Hematopoietic multipotent progenitor cell treated with erythropoietin and hydrocortisone succinate and interleukin-3 and kit ligand, for 8 days (in vitro differentiated cells): ENCODE measurements around the gene DMBX1.
A peak's percentile ranks its signal among the peaks of the same experiment; 100 is the strongest.

Source experiments
- DNase-seq: peaks from one replicate; pipeline ENCODE4 v3.0.0-alpha.2; 2015

The DMBX1 gene

DNA sequence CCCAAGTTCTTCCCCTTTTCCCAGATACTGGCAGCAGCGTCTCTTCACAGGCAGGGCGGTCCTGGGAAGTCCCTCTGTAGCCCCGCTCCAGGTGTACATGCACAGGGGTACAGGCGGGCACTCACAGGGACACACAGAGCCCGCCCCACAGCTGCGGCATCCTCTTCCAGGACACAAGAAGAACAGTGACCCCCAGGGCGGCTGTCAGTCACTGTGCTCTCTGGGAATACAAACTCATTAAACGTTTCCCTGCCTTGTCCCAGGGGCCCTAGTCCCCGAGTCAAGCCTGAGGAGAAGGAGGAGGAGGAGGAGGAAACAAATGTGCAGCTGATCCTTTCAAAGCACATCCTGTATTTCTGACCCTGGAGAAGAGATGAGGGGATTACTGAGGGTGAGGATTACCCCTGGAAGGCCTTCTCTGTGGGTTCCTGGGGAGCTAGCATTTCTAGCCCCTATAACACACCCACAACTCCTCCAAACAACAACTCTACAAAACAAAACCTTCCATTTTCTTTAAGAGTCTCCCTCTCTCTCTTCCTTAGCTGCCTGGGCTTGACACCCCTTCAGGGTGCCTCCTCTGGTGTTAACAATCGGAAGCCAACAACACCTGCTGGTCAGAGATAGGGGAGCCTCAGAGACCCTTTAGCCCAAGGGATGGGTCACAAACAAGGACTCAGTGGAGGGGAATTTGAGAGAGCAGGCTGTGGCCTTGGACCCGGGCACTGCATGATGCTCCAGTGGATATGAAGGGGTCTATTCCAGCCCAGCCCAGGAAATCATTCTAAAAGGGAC, 28.4 kb upstream of the DMBX1 start:
- DNase-seq, result no peak

DNA sequence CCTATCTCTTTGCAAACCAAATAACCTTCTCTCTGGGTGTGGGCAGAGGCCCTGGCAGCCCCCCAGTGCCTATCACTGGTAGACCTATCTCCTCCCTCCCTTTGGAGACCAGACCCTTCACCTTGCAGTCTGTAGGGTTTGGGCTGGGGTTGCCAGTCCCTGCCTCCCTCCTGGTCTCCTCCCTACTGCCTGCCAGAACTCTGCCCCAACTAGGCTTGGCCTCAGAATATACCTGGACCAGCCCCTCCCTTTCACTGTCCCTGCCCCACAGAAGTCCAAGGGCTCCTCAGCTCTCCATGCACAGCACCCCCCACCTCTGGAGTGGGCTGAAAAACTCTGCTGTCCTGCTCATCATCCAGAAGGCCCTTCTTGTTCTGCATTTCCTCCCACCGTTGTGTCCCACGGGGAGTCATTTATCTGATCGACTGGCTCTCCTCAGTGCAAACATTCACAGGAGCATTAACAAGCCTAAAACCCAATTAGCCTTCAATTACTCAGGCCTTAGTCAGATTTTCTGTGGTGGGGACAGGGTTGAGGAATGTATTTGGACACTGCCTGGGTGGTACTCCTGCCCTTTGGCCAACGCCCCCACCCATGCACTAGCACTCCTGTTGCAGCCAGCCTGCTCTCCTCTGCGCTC, 27.7 kb upstream of the DMBX1 start:
- no peak for DNase-seq

DNA sequence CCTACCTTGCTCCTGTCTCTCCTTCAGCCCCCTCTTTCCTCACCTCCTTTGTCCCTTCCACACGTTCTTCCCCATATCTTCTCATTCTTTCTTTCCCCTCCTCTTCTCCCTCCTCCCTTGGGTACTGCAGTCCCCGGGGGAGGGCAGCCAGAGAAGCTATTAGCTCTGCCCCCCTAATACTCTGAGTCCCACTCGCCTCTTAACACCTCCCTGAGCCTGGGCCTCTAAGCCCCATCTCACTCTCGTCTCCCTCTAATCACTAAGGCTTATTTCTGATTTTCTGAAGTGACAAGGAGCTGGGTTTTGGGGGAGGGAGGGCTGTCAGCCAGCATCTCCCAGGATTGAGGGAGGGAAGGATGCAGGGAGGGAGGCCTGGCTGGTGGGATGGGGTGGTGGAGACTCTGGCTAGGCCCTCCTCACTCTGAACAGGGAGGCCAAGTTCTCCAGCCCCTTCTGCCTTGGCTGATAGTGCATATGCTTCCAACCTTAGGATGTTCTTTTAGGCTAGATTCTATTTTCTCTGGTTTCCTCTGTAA, 25.6 kb upstream of the DMBX1 start:
- DNase-seq, result no peak

DNA sequence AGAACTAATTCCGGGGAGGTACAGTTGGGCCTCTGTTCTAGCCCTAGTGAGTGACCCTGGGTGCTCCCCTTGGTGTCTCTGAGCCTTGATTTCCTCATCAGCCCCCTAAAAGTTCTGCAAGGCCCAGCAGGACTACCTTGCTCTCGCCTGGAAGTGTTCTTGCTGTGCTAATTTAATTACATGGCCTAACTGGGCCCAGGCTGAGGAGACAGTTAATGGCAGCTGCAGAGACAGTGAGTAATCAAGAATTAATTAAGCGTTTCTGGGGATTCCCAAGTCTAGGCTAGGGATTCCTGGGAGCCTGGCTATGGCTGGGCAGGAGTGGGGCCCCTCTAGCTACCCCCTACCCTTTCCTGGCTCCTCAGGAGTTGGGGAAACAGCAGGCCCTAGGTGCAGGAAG, 24.7 kb upstream of the DMBX1 start:
- DNase-seq, result no peak

DNA sequence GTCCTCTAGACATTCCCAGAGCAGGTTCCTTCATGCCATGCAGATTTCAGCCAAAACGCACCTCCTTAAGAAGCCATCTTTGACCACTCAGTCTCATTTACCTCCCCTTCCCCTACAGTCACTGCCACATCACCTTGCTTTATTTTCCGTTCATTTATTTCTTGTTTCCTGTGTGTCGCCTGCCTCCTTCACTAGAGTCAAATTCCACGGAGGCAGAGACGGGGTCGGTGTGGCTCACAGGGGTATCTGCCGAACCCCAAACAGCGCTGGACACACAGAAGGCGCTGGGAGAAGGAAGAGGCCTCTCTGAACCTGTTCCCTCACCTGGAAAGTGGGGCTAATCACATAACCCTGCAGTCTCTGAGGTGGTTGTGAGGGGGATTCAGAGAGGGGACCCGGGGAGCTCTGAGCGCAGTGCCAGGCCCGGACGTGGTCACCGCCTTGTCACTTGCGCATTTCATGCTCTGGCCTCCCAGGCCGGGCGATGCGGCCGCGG, 23.6 kb upstream of the DMBX1 start:
- DNase-seq, result no peak

DNA sequence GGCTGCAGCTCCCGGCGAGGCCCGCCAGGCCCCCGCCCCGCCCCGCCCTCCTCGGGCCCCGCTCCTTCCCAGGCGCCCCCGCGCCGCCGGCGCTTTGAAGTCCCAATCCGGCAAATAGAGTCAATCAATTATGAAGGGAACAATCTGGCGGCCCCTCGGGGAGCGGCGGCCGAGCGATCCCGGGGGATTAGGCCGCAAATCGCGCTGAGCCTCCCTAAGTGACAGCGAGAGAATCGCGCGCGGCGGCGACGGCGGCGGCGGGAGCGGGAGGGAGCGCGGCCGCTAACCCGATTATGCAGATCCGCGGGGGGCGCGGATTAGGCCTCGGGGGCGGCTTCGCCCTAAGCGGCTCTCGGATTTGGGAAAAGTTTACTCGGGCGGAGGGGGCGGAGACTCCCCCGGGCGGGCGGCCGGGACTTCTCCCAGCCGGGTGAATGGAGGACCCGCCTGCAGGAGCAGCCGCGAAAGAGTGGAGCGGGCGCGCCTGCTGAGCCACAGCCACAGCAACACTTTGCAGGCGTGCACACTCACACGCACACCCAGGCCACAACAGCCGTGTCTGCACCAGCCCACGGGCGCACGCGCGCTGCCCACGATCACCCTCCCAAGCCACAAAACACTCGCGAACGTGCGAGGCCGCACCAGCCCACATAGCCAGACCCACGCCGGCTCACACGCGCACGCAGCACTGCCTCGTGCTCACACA, 23.0 kb upstream of the DMBX1 start:
- DNase-seq, result no peak

DNA sequence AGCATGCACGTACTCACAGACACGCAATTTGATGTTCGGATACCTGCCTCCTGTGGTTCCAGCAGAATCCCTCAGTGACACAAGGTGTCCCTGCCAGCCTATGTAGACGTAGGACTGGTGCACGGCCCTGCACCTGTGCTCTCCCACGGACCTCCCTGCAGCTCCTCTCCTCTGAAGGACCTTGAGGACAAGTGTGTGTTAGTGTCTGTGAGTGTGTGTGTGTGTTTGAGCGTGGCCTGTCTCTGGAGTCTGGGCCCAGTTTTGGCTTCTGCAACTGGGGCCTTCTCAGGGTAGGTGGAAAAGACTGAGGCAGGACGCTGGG, 22.5 kb upstream of the DMBX1 start:
- DNase-seq, result no peak

DNA sequence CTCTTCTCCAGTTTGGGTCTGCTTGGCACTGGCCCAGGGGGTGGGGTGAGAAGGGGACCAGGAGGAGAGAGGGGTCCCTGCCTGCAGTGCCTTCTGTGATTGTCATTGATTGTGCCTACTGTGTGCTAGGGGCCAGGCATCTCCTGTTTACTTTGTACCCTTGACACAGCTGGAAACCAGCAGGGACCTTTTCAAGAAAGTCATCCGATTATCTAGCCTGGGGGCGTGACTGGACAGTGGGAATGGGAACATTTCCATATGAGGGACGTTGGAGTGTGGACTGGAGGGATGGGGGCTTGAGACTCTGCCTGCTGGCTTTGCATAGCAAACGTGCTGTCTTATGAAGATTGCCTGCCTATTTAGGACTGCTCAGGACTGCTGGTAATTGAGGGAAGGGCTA, 19.8 kb upstream of the DMBX1 start:
- DNase-seq, result no peak

DNA sequence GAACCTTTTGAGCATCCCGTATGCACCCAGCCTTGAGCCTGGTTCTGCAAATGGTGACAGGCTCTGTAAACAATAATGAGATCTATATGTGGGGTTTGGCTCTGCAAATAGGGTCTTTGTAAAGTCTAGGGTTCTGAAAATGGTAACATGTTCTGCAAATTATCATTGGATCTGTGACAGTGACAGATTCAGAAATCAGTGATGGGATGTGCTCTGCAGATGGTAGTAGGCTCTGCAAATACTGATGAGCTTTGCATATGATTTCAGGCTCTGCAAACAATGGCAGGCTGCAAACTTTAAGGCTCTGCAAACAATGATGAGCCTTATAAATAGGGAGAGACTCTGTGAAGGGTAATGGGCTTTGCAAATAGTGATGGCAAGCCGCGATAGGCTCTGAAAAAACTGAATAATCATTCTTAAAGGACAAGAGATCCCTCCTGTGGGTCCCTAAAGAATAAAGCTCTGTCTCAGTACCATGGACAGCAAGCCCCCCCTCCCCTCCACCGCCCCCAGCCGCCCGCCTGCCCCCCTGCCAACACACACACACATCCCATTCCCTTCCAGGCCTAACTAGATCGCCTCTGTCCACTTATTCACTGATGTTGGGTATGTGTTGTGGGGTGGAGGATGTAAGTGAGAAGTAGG, 17.7 kb upstream of the DMBX1 start:
- DNase-seq, result no peak

DNA sequence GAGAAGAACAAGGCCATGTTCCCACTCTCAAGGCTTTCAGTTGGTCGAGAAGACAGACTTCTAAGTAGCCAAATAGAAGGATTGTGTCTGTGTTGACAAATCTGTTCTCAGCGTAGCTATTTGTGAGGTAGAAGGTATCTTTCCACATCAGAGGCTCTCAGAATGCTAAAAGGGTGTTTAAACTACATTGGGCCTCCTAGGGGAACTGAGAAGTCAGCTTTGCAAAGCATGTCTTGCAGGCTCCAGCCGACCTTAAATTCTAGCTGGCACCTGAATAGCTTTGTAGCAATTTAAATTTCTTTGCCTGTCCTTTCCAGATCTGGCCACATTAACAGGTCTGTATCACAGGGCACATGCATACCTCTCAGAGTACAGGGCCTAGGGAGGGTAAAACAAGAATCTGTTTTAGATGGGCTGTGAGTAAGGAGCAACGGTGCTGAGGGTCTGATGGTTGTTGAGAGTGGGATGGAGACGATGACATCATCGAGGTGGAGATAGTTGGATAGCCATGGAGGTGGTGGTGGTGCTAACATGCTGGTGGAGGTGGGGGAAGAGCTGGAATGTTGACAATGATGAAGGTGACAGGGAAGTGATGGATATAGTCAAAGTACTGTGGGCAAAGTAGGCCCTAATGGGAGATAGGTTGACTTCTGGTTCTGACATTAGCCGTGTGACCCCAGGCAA, 17.0 kb upstream of the DMBX1 start:
- no peak for DNase-seq

DNA sequence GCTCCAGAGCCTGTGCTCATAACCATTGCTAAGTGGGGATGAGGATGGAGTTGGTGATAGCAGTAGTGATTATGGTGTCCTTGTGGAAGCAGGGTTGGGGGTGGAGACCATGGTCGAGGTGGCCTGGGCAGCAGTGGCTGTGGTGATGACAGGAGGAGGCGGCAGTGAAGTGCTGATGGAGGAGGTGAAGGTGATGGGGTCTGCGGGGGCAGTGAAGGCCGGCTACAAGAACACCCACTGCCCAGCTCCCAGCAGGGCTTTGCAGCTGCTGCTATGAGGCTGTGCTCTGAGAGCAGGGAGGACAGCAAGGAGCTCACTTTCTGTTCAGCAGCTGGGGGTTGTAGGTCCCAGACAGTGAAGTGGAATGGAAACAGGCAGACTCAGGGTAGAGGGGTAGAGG, 15.6 kb upstream of the DMBX1 start:
- DNase-seq, result no peak

DNA sequence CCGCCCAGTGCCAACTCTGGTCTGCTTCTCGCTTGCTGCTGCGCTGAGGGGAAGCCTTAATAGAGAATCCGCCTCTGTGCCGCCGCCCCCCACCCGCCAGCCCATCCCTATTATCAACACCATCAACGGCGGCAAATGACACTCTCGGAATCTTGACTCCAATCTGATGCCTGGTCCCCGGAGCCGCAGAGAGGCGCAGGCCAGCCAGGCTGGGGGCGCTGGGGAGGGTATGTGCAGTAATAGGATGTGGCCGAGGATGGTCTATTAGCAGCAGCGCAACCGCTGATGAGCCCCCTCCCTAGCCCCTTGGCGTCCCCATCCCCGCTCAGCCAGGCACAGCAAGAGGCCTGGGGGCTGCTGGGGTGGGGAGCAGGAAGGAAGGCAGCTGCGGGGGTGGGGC, 15.1 kb upstream of the DMBX1 start:
- no peak for DNase-seq

DNA sequence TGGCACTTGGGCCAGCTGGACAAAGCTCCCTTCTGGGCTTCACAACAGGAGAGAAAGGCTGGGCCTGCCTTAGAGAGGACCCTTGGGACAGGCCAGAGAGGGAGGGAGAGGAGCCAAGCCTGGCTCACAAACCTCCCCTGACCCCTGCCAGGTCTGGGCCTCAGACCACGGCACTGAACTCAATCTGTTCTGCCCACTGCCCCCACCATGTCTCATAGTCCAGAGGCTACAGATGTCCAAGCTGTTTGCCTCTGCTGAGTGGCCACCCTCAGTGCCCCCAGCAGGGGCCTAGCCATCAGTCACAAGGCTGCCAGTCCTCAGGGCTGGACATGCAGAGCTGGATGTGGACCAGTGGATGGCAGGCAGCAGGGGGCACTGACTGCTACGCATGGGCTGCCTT, 13.0 kb upstream of the DMBX1 start:
- DNase-seq, result no peak

DNA sequence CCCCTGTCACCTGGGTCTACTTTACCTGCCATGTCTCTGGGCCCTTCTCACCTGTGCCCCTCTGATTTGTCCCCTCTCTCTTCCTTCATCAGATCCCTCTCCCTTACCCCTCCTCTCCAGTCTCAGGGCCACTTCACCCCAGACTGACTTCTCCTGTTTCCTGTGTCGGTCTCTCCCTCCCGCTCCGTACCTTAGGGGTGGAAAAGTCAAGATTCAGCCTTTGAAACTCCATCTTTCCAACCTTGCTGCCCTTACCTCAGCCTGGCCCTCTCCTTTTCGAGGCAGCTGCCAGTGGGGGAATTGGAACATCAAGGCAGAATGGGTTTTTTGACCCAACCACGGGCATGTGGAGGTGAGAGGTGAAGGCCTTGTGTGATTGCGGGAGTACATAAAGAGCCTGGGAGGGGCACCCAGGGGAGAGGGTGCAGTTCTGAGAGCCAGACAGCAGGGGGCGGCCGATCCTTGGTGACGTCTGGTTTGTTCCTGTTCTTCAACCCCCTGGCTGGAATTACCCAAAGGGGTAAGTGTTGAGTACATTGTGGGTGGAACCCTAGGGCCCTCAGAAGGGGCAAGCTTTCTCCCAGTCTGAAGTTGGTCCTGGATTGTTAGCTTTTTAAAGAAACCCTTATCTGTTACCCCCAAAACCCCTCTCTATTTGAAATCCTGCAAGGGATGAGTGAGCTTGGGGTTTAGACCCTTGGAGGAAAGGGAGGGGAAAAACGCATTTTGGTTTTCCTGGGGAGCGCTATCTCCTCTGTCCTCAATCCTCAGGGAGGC, 12.3 kb upstream of the DMBX1 start:
- peak; percentile 81 for DNase-seq

DNA sequence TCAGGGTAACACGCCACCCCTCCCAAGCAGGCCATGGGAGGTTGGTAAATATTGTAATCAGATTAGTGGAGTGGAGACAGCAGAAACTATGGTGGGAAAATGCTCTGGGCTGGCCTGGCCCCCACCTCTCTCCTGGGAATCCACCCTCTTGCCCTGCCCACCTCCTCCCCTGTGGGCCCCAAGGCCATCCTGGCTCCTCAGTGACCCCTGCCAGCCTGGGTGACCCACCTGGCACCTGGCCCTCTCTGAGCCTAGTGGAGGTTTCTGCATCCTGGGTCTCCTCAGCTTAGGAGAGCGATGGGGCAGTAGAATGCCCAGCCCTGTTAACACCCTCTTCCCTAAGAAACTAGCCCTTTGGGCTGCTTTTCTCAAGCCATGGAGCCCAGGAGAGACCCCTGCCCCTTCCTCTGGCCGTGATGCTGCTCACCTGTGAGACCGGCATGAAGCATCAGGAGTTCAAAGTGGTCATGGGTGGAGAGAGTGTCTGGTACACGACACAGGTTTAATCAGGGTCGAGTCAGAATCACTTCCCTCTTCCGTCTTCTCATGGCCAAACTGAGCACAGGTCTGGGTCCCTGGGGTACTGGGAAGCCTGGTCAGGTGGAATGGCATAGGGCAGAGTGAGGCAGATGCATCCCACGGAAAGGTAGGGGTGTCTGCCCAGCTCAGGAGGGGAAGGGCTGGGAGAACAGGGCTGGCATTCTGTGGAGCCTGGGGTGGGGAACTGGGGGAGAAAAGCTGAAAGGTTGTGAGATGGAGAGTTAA, 10.7 kb upstream of the DMBX1 start:
- no peak for DNase-seq

DNA sequence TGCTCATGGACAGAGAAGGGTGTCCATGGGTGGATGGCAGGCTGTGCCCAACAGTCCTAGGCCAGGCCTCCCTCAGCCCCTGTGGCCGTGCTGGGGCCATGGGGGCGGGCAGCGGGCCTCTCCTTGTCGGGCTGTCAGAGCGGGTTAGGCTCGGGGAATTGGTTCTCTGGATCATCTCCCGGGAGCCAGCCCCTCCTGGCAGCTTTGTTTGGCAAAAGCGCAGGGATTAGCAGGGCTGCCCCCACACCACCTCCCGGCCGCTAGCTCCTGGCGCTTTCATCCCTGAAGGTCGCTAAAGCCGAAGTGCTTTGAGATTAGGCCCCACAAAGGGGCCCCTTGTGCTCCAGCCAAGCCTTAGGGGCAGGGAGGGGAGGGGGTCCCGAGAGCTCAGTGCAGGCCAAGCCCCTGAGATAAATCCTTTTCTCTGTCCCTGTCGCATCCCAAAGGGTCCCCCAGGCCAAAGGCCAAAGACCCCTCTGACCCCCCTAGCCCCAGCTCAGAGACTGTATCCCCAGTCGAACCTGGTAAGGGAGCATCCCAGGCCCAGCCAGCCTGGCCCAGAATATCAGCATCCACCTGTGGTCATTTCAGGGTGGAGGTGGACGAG, 9.8 kb upstream of the DMBX1 start:
- no peak for DNase-seq

DNA sequence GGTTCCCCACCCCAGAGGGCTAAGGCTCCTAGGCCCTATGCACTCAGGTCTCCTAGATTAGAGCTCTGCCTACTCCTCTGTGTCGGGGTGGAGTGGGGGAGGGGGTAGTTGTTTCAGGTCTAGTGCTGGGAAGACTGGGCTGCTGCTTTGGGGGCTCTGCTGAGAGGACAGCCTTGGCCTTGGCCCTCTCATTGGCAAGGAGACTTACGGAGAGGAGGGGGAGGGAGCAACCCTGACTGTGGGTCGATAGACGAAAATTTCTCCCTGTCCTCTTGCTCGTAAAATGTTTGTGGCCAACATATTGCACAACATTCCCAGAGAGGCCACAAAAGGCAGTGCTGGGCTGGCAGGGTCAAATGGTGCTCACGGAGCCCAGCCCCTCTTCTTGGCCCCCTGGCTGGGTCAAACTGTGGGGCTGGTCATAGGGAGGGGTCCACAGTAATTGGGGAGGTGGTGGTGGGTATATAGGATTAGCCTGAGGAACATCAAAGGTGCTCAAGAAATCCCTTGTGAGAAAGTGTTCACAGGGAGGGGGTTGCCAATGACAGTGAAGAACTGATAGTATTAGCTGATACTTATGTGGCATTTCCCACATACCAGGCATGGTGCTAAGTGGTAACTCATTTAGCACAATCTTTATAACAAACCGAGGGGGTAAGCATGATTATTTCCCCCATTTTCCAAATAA, 8.5 kb upstream of the DMBX1 start:
- DNase-seq, result no peak

DNA sequence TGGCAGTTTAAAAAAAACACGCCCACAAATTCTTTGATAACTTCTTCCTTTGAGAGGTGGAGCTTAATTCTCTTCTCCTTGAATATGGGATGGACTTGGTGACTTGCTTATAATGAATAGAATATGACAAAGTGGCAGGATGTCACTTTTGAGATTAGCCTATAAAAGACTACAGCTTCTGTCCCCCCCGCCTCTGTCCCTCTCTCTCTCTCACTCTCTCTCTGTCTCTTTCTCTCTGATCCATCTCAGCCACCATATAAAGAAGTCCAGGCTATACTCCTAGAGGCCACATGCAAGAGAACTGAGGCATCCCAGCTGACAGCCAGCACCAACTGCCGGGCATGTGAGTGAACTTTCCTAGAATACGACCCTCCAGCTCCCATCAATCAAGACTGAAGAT, 7.7 kb upstream of the DMBX1 start:
- peak; percentile 49 for DNase-seq

DNA sequence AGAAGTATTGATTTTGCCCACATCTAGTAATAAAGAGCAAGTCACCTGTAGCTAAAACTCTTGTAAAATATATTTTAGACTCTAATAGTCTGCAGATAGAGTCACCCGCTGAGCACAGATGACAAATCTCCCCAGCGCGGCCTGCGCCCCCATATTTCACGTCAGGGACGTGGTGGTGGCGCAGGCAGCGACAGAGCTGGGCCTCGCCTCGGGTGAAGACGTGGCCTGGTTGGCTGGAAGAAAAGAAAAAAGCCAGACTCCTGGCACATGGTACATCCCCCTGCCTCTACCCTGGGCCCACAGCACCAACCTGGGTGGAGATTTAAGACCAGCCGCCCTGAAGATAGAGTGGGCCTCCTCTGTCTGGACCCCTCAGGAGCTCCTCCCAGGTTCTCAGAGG, 6.0 kb upstream of the DMBX1 start:
- DNase-seq, result no peak
